Left renal pelvis (tissue), 4 donors: ENCODE data around the gene COQ9. TPM values are rescaled to one million over a fixed set of nuclear protein-coding genes. Genes with fewer than 3 reads are reported as not detected.
"Not testable (repeated sequence)": the region's sequence is repeated elsewhere in the genome, so short reads cannot be mapped to it uniquely, and the experiment has no call there.

Experiments used
- DNase-seq, 4 donors: peaks; one replicate each; pipeline ENCODE4 v3.0.0-alpha.2; 2013; ENCODE audit warnings: low read depth in 4 of 4, low spot score in 3 of 4
- polyA plus RNA-seq, 4 donors: library from polyadenylated mRNA; unstranded; fragments of 120-200 nt; gene quantifications; one replicate each; pipeline ENCODE4 v1.2.1, GENCODE V29; 2013; ENCODE audit not compliant: insufficient read length in 4 of 4

COQ9 gene
- polyA plus RNA-seq, 4 donors = 41.2 to 113 (median 89.9) TPM

- no peak for DNase-seq
These were observed 20.9 kb upstream of the COQ9 start for GRCh38 chr16:57426356-57426755.

DNA sequence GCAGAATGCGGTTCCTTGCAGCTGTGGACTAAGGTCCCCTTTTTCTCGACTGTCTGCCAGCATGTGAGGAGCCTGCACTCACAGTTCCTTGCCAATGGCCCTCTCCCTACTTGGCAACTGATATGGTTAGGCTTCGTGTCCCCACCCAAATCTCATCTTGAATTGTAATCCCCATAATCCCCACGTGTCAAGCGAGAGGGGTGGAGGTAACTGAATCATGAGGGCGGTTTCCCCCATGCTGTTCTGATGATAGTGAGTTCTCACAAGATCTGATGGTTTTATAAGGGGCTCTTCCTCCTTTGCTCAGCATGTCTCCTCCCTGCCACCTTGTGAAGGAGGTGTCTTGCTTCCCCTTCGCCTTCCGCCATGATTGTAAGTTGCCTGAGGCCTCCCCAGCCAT lies 20.0 kb upstream of the COQ9 start:
- no peak for DNase-seq

- no peak for DNase-seq
These were observed 19.5 kb upstream of the COQ9 start for GRCh38 chr16:57427824-57428223.

GRCh38 chr16:57430955-57431354 lies 16.3 kb upstream of the COQ9 start:
- DNase-seq = no peak

GRCh38 chr16:57432505-57432904 lies 14.8 kb upstream of the COQ9 start:
- DNase-seq = no peak

DNA sequence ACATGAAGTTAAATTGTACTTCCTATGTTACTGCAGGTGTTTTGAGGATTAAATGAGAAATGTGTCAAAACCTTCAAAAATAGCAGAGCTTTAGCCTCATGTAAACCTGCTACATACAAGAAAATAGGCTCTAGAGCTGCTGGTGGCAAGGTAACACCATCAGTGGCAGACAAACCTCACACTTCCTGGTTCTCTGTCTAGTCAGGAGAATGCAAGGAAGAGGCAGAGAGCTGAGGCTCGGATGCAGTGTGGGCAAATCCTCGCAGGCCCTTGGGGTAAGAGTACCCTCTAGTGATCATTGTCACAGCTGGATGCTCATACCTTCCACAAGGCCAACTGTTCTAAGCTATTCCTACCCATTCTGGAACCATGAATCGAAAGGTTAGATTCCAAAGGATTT lies 14.3 kb upstream of the COQ9 start:
- DNase-seq = no peak

DNA sequence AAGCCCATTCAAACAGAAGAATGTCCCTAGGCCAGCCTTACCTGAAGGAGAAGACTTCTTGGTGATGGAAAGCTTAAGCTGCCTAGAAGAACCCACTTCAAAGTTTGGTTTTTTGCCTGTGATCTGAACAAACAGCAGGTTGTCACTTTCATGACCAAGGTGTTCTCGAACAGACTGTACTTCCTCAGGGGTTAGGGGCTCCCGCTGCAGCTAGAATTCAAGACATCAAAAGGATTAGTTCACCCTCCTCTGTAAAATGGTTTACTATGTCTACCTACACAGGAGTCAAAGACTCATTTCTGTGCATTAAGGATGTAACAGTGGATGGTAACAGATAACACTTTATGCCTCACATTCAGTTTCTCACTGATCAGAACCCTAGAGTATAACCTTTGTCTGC lies 13.3 kb upstream of the COQ9 start:
- DNase-seq = no peak

DNA sequence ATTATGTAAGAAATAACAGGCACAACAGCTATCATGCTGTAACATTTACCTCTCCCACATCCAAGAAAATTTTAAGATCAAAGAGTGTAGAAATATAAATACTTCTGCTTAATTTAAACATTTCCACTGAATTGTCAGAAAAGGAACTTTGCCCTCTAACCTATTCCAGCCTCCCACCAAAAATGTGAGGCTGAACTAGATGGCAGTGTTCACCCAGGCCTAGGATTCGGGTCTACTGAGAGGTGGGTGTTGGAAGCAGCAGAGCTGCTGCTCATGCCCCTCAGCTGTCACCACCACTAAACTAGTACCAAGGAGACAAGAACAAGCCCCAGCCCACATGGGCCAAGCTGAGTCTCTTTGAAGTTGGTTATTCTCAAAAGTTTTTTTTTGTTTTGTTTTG lies 11.4 kb upstream of the COQ9 start:
- no peak for DNase-seq

DNA sequence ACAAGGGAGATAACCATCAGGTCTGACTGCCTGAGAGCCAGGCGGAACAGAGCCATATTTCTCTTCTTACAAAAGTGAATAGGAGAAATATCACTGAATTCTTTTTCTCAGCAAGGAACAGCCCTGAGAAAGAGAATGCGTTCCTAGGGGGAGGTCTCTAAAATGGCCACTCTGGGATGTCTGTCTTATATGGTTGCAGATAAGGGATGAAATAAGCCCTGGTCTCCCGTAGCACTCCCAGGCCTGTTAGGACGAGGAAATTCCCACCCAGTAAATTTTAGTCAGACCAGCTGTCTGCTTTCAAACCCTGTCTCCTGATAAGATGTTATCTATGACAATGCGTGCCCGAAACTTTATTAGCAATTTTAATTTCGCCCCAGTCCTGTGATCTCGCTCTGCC lies 7.3 kb upstream of the COQ9 start:
- not testable (repeated sequence) for DNase-seq

- DNase-seq = not testable (repeated sequence)
These were observed 6.7 kb upstream of the COQ9 start for GRCh38 chr16:57440551-57440950.

DNA sequence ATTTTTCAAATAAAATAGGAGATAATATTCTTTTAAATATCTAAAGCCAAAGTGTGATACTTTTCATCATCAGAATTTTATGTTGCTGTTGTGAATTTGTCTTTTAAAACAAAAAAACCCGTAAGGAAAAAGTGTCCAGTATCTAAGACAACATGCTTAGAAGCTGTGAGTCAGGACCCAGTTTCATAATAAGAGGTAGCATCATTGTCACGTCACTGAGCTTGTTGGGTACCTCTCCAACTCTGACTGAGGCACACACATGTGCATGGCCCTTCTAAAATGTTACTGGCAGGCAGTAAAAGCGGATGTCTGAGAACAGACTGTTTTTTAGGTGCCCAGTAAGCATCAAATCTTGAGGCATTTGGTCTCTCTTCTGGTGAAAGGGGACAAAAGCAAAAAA lies 2.6 kb upstream of the COQ9 start:
- no peak for DNase-seq

GRCh38 chr16:57445510-57445909 lies 1.8 kb upstream of the COQ9 start:
- no peak for DNase-seq

DNA sequence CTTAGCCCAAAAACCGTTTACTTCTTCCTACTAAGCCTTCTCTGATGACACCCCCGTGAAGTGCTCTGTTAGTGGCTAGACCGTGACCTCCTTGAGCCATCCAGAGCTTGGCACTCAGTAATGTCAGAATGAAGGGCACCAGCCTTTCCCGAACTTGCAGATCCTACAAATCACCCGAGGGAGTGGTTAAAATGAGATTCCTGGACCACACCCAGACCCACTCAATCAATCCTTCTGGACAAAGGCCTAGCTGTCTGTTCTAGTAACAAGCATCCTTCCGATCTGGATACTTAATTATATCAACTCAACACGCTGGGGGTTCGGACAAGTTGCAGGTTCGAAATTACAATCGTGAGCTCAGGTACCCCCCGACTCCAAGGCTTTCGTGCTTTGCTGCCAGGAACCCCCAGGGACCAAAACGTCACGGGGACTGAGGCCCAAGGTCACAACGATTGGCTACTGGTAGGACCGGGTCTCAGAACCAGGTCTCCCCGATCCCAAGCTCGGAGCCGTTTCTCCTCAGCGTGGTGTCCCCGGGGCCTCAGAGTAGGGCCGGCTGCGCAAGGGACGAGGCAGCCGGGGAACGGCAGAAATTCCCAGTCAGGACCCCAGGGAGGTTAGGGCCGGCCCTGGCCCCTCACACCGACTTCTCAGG lies 621 bp upstream of the COQ9 start:
- no peak for DNase-seq

- DNase-seq = no peak
These were observed 4.7 kb downstream of the COQ9 start for GRCh38 chr16:57452021-57452420.

DNA sequence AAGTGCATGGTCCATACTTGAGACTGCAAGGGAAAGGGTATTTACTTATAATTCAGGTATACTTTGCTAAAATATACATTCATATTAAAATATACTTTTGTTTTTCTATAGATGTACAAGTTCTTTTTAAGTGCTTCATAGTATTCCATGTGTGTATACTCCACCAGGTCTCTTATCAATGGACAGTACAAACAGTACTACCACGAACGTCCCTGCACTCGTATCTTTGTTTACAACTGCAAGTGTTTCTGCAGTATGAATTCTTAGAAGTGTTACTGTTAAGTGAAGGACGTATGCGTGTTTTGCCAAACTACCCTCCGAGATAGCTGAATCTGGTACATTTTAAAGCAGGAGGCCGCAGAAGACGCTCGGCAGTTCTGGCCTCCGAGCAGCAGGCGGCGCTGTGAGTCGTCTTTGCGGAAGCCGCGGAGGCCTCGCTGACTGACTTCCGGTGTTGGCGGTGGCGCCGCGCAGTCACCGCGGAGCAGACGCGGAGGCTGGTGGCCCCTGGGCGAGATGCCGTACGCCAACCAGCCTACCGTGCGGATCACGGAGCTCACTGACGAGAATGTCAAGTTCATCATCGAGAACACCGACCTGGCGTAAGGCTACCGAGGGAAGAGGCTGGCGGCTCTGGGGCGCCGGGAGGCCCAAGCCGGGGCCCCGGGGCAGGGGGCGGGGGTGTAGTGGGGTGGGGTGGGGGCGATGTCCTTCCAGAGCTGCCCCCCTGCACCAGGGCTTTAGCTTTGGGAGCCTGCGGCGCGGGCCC lies 15.1 kb downstream of the COQ9 start, which contains the start of gene POLR2C:
POLR2C (plus strand) TSS at position 471 of the 769 bp plus-strand sequence; CDS start at position 517, 46 bp downstream.
- peak in 3 of 4 donors; percentile 72 to 73 (median 73) for DNase-seq

GRCh38 chr16:57462978-57463362 lies 15.7 kb downstream of the COQ9 start:
- no peak for DNase-seq

- DNase-seq = no peak
These were observed 17.2 kb downstream of the COQ9 start for GRCh38 chr16:57464523-57464922.

GRCh38 chr16:57468346-57468745 lies 21.1 kb downstream of the COQ9 start:
- DNase-seq = no peak

DNA sequence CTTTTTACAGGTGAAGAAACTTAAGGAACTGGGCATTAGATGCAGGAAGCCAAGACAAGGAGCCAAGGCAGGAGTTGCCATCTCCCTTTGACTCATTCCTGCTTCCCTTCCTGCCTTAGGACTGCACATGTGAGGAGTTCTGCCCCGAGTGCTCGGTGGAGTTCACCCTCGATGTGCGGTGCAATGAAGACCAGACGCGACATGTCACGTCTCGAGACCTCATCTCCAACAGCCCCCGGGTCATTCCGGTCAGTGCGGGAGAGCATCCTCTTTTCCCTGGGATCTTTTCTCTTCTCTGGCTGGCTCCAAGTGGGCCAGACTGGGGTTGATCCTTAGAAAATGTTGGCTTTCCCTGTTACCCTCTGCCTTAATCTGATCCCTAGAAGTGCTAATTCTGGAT lies 21.8 kb downstream of the COQ9 start:
- no peak for DNase-seq

GRCh38 chr16:57469917-57470470 lies 22.7 kb downstream of the COQ9 start:
- no peak for DNase-seq

DNA sequence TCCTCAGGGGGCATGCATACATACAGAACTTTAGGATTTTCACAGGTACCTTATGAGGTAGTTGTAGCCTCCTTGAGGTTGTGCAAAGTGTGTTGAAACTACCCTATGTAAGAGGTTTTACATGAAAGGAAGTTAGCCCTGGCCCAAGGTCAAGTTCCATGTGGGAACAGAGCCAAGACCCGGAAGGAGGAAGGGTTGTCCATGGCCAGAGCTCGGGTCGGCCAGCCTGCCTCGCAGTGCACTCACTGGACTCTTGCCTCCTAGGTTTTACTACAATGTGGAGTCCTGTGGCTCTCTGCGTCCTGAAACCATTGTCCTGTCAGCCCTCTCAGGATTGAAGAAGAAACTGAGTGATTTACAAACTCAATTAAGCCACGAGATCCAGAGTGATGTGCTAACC lies 23.4 kb downstream of the COQ9 start:
- DNase-seq = no peak

GRCh38 chr16:57471209-57471608 lies 23.9 kb downstream of the COQ9 start:
- DNase-seq = no peak
